IPS DF 4.7 (cell line): ENCODE results near the gene PCDHB6.
"Not testable (repeated sequence)": the region's sequence is repeated elsewhere in the genome, so short reads cannot be mapped to it uniquely, and the experiment has no call there.

Experiments
- DNase-seq: peaks from one replicate; pipeline ENCODE4 v3.0.0-alpha.2; 2013; ENCODE audit warnings: low spot score; ENCODE audit errors: extremely low read depth

PCDHB6 gene

GRCh38 chr5:141201646-141202045, 51.8 kb downstream of the PCDHB6 start:
- DNase-seq: not testable (repeated sequence)
